Left kidney (tissue), 2 donors: ENCODE measurements around the gene USH1G. TPM values are rescaled to one million over a fixed set of nuclear protein-coding genes. Genes with fewer than 3 reads are reported as not detected.
"Not testable (repeated sequence)": the region's sequence is repeated elsewhere in the genome, so short reads cannot be mapped to it uniquely, and the experiment has no call there.

ENCODE experiments used
- DNase-seq: peaks from one replicate; pipeline ENCODE4 v3.0.0-alpha.2; 2013
- polyA plus RNA-seq: library from polyadenylated mRNA; unstranded; fragments of 120-200 nt; gene quantifications from one replicate; pipeline ENCODE4 v1.2.1, GENCODE V29; 2013; ENCODE audit not compliant: insufficient read length

The USH1G gene
- polyA plus RNA-seq, 1 donor = 0.70 TPM

GRCh38 chr17:74875977-74876593, 47.0 kb downstream of the USH1G start:
- DNase-seq = no peak

- DNase-seq = no peak
Observed at GRCh38 chr17:74875155-74875976, 47.7 kb downstream of the USH1G start.

- no peak for DNase-seq
Observed at GRCh38 chr17:74874615-74875037, 48.4 kb downstream of the USH1G start.

GRCh38 chr17:74873874-74874614, 49.0 kb downstream of the USH1G start:
- no peak for DNase-seq

GRCh38 chr17:74873037-74873873, 49.8 kb downstream of the USH1G start:
- DNase-seq = peak; percentile 100

- DNase-seq = no peak
Observed at GRCh38 chr17:74872313-74873036, 50.6 kb downstream of the USH1G start, which contains the start of gene FDXR. FDXR (minus strand) TSS chr17:74872994; CDS start chr17:74872944, 50 bp downstream.

GRCh38 chr17:74871356-74872076, 51.5 kb downstream of the USH1G start:
- no peak for DNase-seq

- no peak for DNase-seq
Observed at GRCh38 chr17:74870512-74870911, 52.5 kb downstream of the USH1G start.

- not testable (repeated sequence) for DNase-seq
Observed at GRCh38 chr17:74870028-74870427, 53.0 kb downstream of the USH1G start.

- DNase-seq = no peak
Observed at GRCh38 chr17:74868908-74869255, 54.2 kb downstream of the USH1G start.

GRCh38 chr17:74868251-74868907, 54.7 kb downstream of the USH1G start:
- no peak for DNase-seq

- DNase-seq = no peak
Observed at GRCh38 chr17:74866198-74866835, 56.7 kb downstream of the USH1G start.

Other genes with a start within 250 kb of the USH1G start
- gene CD300LF, start 210.3 kb downstream of the USH1G start, polyA plus RNA-seq = 0.23 TPM
- 6.6 TPM for gene RAB37, start 186.0 kb downstream of the USH1G start, polyA plus RNA-seq
- 163 TPM for gene NHERF1, start 174.6 kb downstream of the USH1G start, polyA plus RNA-seq
- 46.7 TPM for gene NAT9, start 146.9 kb downstream of the USH1G start, polyA plus RNA-seq
- gene GRIN2C, start 63.4 kb downstream of the USH1G start, polyA plus RNA-seq = 0.18 TPM
- 6.5 TPM for gene FDXR, start 50.3 kb downstream of the USH1G start, polyA plus RNA-seq
- 0.80 TPM for gene FADS6, start 29.6 kb downstream of the USH1G start, polyA plus RNA-seq
- not detected for gene OTOP2, start 1.0 kb upstream of the USH1G start, polyA plus RNA-seq
- not detected for gene OTOP3, start 12.6 kb upstream of the USH1G start, polyA plus RNA-seq
- 10.8 TPM for gene HID1, start 49.5 kb upstream of the USH1G start, polyA plus RNA-seq
- 8.0 TPM for gene CDR2L, start 64.4 kb upstream of the USH1G start, polyA plus RNA-seq
- 28.0 TPM for gene MRPL58, start 89.4 kb upstream of the USH1G start, polyA plus RNA-seq
- gene ATP5PD, start 123.7 kb upstream of the USH1G start, polyA plus RNA-seq = 325 TPM
- 30.4 TPM for gene KCTD2, start 124.0 kb upstream of the USH1G start, polyA plus RNA-seq
- gene SLC16A5, start 164.7 kb upstream of the USH1G start, polyA plus RNA-seq = 29.5 TPM
- 14.0 TPM for gene ARMC7, start 186.7 kb upstream of the USH1G start, polyA plus RNA-seq
- gene NT5C, start 208.5 kb upstream of the USH1G start, polyA plus RNA-seq = 40.0 TPM
- gene JPT1, start 231.3 kb upstream of the USH1G start, polyA plus RNA-seq = 86.1 TPM